Hepatocyte (in vitro differentiated cells): ENCODE results near the gene BBIP1. TPM values are rescaled to one million over a fixed set of nuclear protein-coding genes. Genes with fewer than 3 reads are reported as not detected.

Experiments
- polyA plus RNA-seq: library from polyadenylated mRNA; unstranded; fragments of >200 nt; fragmentation: Nextera tagmentation; extraction: Ambion mirVana; gene quantifications from 2 replicates; pipeline ENCODE4 v1.2.1, GENCODE V29; 2016
- total RNA-seq: library from RNA; depleted of rRNA; stranded (reverse); fragments of >200 nt; gene quantifications from 2 replicates; pipeline ENCODE4 v1.2.3, GENCODE V29; 2014

BBIP1 gene
- total and polyA plus RNA-seq, 2 experiments from 2014 or later = 21.5 to 47.9 TPM

Other genes starting within 250 kb of the BBIP1 start
- gene PDCD4, start 47.3 kb downstream of the BBIP1 start, total RNA-seq = 246 and 315 TPM in 2 replicates
- gene PDCD4, start 47.3 kb downstream of the BBIP1 start, polyA plus RNA-seq = 791 and 862 TPM in 2 replicates
- 45.2 and 58.9 TPM in 2 replicates for gene SHOC2, start 424 bp upstream of the BBIP1 start, total RNA-seq
- gene SHOC2, start 424 bp upstream of the BBIP1 start, polyA plus RNA-seq = 23.0 and 27.5 TPM in 2 replicates
- 1.6 and 1.9 TPM in 2 replicates for gene ADRA2A, start 157.8 kb upstream of the BBIP1 start, total RNA-seq
- 0.84 and 1.8 TPM in 2 replicates for gene ADRA2A, start 157.8 kb upstream of the BBIP1 start, polyA plus RNA-seq